B cell (primary cell): ENCODE results near the gene KIF22.

Experiments used
- CTCF ChIP-seq: fragments of 200-600 bp; IDR thresholded peaks from one replicate; pipeline ENCODE4 v1.8.0; 2022; ENCODE audit warnings: antibody characterized with exemption, mild to moderate bottlenecking
- EZH2 ChIP-seq: IDR thresholded peaks from 2 replicates; pipeline ENCODE4 v1.6.1; 2012; ENCODE audit warnings: borderline replicate concordance, low read depth, mild to moderate bottlenecking, moderate library complexity, low read length; ENCODE audit not compliant: insufficient read depth, poor library complexity, severe bottlenecking

- TF ChIP-seq EZH2: no peak
- no peak for TF ChIP-seq CTCF
These were observed 24.0 kb upstream of the KIF22 start for GRCh38 chr16:29766571-29766970.
